Caco-2 (cell line): Measurements from ENCODE around the gene FNDC3B. TPM values are rescaled to one million over a fixed set of nuclear protein-coding genes. Genes with fewer than 3 reads are reported as not detected.

Source experiments
- BruUV-seq: library from RNA; stranded (reverse); fragments of 400-500 nt; replicated peaks from 2 replicates; lab custom pipeline; 2021; lab: Mats Ljungman, UMichigan
- CTCF ChIA-PET: fragments of 300-600 bp; sonication (Branson Sonifier 250); formaldehyde crosslinking; loops from one replicate; lab custom pipeline; 2022; ENCODE audit warnings: antibody characterized with exemption; lab: Charles Lee
- POLR2A ChIA-PET: fragments of 300-600 bp; sonication (Branson Sonifier 250); formaldehyde crosslinking; loops from one replicate; lab custom pipeline; 2022; ENCODE audit warnings: antibody characterized with exemption; lab: Charles Lee
- DNase-seq, 2 experiments: peaks; one replicate each; pipeline versions ENCODE4 v3.0.0 to v3.0.0-alpha.2; 2020 to 2022
- H3K27me3 ChIP-seq: replicated peaks from 2 replicates; pipeline ENCODE4 v1.6.0; 2011; ENCODE audit warnings: low read length; ENCODE audit not compliant: control insufficient read depth, insufficient read depth
- H3K36me3 ChIP-seq: 2 replicates; pipeline ENCODE4 v1.5.1; 2011; ENCODE audit warnings: low read length; ENCODE audit not compliant: control insufficient read depth, insufficient read depth
- H3K4me1 ChIP-seq: fragments of 250-450 bp; sonication (Bioruptor Pico); 2 replicates; pipeline ENCODE4 v1.5.1; 2020; ENCODE audit warnings: mild to moderate bottlenecking
- H3K4me3 ChIP-seq: 2 replicates; pipeline ENCODE4 v1.5.1; 2011; ENCODE audit warnings: low read depth, mild to moderate bottlenecking, control low read depth, low read length
- H3K9me3 ChIP-seq: fragments of 250-450 bp; sonication (Bioruptor Pico); 2 replicates; pipeline ENCODE4 v1.5.1; 2020; ENCODE audit warnings: mild to moderate bottlenecking, moderate library complexity
- H3K27ac Mint-ChIP-seq: one replicate; pipeline ENCODE4 v1.8.0; 2022; ENCODE audit warnings: mixed read lengths; ENCODE audit not compliant: unreplicated experiment
- H3K27me3 Mint-ChIP-seq: one replicate; pipeline ENCODE4 v1.8.0; 2022; ENCODE audit warnings: mixed read lengths; ENCODE audit not compliant: insufficient read depth, unreplicated experiment
- H3K36me3 Mint-ChIP-seq: one replicate; pipeline ENCODE4 v1.8.0; 2022; ENCODE audit warnings: mild to moderate bottlenecking, mixed read lengths; ENCODE audit not compliant: insufficient read depth, unreplicated experiment
- H3K4me1 Mint-ChIP-seq: one replicate; pipeline ENCODE4 v1.8.0; 2022; ENCODE audit warnings: low read depth, mixed read lengths; ENCODE audit not compliant: unreplicated experiment
- H3K4me3 Mint-ChIP-seq: one replicate; pipeline ENCODE4 v1.8.0; 2022; ENCODE audit warnings: mild to moderate bottlenecking, moderate library complexity, mixed read lengths; ENCODE audit not compliant: unreplicated experiment
- H3K9me3 Mint-ChIP-seq: one replicate; pipeline ENCODE4 v1.8.0; 2022; ENCODE audit warnings: mixed read lengths; ENCODE audit not compliant: unreplicated experiment
- intact Hi-C: fragments of 100-400 bp; cut with micrococcal nuclease; formaldehyde crosslinking; loops from one replicate; pipeline ENCODE4 v1.10.0; 2022; ENCODE audit not compliant: unreplicated experiment
- total RNA-seq: library from RNA; stranded (reverse); gene quantifications from 2 replicates; pipeline ENCODE4 v1.2.3, GENCODE V29; 2022
- TF ChIP-seq, protein P1 (sequence below), 2 experiments: fragments of 200-600 bp in 1 of 2; IDR thresholded peaks; 1 replicate in 1 of 2; 2 replicates in 1 of 2; pipeline versions ENCODE4 v1.5.1 to v1.8.0; 2011 to 2022; ENCODE audit warnings: antibody characterized with exemption in 1 of 2, control low read depth in 1 of 2, inconsistent platforms in 1 of 2, low read depth in 1 of 2, low read length in 1 of 2, mild to moderate bottlenecking in 1 of 2, moderate library complexity in 1 of 2; ENCODE audit not compliant: insufficient read depth in 1 of 2, severe bottlenecking in 1 of 2, unreplicated experiment in 1 of 2

FNDC3B gene
- total RNA-seq, 1 experiment from 2014 or later: 59.8 TPM

DNA sequence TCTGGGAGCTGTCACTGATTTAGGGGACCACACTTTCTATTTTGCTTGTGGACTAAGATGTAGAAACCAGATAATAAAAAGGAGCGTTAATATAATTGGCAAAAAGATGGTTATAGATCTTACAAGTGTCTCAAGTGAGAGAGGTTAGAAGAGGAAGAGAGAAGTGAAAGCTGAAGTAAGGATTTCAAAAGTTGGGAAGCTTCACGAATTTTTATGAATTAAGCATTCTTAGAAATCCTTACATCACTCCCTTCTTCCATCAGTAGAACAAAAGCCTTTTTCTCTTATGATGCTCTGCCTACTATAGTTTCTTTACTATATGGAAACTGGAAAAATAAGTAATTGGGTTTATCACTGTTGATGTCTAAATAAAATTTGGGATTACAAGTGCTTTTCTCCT, 146.5 kb downstream of the FNDC3B start:
- DNase-seq: no peak
- TF ChIP-seq, protein P1, sequence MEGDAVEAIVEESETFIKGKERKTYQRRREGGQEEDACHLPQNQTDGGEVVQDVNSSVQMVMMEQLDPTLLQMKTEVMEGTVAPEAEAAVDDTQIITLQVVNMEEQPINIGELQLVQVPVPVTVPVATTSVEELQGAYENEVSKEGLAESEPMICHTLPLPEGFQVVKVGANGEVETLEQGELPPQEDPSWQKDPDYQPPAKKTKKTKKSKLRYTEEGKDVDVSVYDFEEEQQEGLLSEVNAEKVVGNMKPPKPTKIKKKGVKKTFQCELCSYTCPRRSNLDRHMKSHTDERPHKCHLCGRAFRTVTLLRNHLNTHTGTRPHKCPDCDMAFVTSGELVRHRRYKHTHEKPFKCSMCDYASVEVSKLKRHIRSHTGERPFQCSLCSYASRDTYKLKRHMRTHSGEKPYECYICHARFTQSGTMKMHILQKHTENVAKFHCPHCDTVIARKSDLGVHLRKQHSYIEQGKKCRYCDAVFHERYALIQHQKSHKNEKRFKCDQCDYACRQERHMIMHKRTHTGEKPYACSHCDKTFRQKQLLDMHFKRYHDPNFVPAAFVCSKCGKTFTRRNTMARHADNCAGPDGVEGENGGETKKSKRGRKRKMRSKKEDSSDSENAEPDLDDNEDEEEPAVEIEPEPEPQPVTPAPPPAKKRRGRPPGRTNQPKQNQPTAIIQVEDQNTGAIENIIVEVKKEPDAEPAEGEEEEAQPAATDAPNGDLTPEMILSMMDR (IDR thresholded peaks at IDR 0.05; ENCODE audit: insufficient read depth in 1 of 2, low read depth in 1 of 2, low read length in 1 of 2, severe bottlenecking in 1 of 2, unreplicated experiment in 1 of 2): no peak
- no peaks in the 10 kb centered on the region for H3K9me3 Mint-ChIP-seq
- no peak overlapping the region for H3K4me3 Mint-ChIP-seq
- Histone ChIP-seq H3K4me3 (no peak overlapping the region), H3K9me3 (no peaks in the 10 kb centered on the region), H3K36me3 (no peaks in the 10 kb centered on the region), H3K4me1 (no peaks in the 10 kb centered on the region), H3K27me3 (no peaks in the 10 kb centered on the region)
- peaks cover 6% of the 10 kb centered on the region for H3K36me3 Mint-ChIP-seq
- no TSS peak for BruUV-seq
- intact Hi-C loops: no loop called here
- no peaks in the 10 kb centered on the region for H3K4me1 Mint-ChIP-seq
- no peak overlapping the region for H3K27ac Mint-ChIP-seq
- ChIA-PET POLR2A (no interaction called here), CTCF (no interaction called here)
- H3K27me3 Mint-ChIP-seq: no peaks in the 10 kb centered on the region

DNA sequence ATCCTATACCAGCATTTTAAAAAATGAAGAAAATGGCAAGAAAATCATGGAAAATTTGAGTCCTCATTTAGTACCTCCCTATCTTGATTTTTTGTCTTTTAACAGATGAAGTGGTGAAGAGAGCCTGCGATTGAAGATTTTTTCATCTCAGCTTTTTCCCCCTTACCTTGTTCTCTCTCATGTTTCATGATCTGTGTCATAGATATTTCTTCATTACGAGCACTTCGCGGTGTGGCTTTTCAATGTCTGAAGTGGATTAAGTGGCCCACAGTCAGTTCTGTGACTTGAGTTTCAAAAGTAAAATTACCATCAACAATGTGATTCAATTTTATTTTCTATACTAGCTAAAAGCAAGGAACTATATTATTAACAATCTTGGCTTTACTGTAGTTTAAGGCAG, 147.2 kb downstream of the FNDC3B start:
- Mint-ChIP-seq H3K9me3 (no peaks in the 10 kb centered on the region), H3K4me3 (no peak overlapping the region), H3K27me3 (no peaks in the 10 kb centered on the region), H3K4me1 (no peaks in the 10 kb centered on the region), H3K27ac (no peak overlapping the region), H3K36me3 (peaks cover 6% of the 10 kb centered on the region)
- Histone ChIP-seq H3K36me3 (no peaks in the 10 kb centered on the region), H3K9me3 (no peaks in the 10 kb centered on the region), H3K27me3 (no peaks in the 10 kb centered on the region), H3K4me3 (no peak overlapping the region), H3K4me1 (no peaks in the 10 kb centered on the region)
- ChIA-PET CTCF (no interaction called here), POLR2A (no interaction called here)
- TF ChIP-seq, protein P1 (IDR thresholded peaks at IDR 0.05; ENCODE audit: insufficient read depth in 1 of 2, low read depth in 1 of 2, low read length in 1 of 2, severe bottlenecking in 1 of 2, unreplicated experiment in 1 of 2): no peak
- no TSS peak for BruUV-seq
- no peak for DNase-seq
- intact Hi-C loops: no loop called here

DNA sequence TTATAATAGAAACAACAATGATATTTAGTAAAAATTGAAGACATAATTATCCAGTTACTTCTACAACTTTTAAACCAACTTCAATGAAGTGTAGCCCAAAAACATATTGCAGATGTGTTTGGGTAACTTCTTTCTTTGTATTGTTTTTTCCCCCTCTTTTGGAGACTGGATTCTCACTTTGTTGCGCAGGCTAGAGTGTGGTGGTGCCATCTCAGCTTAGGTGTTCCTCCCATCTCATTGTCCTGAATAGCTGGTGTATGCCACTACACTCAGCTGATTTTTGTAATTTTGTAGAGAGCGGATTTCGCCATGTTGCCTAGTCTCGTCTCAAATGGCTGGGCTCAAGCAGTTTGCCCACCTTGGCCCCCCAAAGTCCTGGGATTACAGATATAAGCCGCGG, 148.1 kb downstream of the FNDC3B start:
- H3K4me1 Mint-ChIP-seq: no peaks in the 10 kb centered on the region

More for the DNA sequence above, 148.1 kb downstream of the FNDC3B start:
- H3K27ac Mint-ChIP-seq: no peak overlapping the region
- ChIA-PET POLR2A (no interaction called here), CTCF (no interaction called here)
- intact Hi-C loops: no loop called here
- Histone ChIP-seq H3K4me1 (no peaks in the 10 kb centered on the region), H3K4me3 (no peak overlapping the region), H3K9me3 (no peaks in the 10 kb centered on the region), H3K36me3 (no peaks in the 10 kb centered on the region), H3K27me3 (no peaks in the 10 kb centered on the region)
- no peak for DNase-seq
- H3K4me3 Mint-ChIP-seq: no peak overlapping the region
- no peaks in the 10 kb centered on the region for H3K9me3 Mint-ChIP-seq
- no TSS peak for BruUV-seq
- no peaks in the 10 kb centered on the region for H3K27me3 Mint-ChIP-seq
- H3K36me3 Mint-ChIP-seq: peaks cover 6% of the 10 kb centered on the region
- TF ChIP-seq, protein P1 (IDR thresholded peaks at IDR 0.05; ENCODE audit: insufficient read depth in 1 of 2, low read depth in 1 of 2, low read length in 1 of 2, severe bottlenecking in 1 of 2, unreplicated experiment in 1 of 2): no peak
